ENCODE data around the gene NDUFV3.

- TF ChIP-seq CTCF (IDR thresholded peaks at IDR 0.05) (no peak), EP300 (IDR thresholded peaks at IDR 0.05; ENCODE audit: low read depth) (no peak), POLR2AphosphoS5 (IDR thresholded peaks at IDR 0.05) (no peak), POLR2A (IDR thresholded peaks at IDR 0.05) (no peak)
These were observed 5.8 kb upstream of the NDUFV3 start for GRCh38 chr21:42887326-42887725.

Data from transverse colon (tissue), 4 donors.